ENCODE data around the gene DENND2A. TPM values are rescaled to one million over a fixed set of nuclear protein-coding genes. Genes with fewer than 3 reads are reported as not detected.

Gene DENND2A
- total and polyA plus RNA-seq, 2 of the 4 experiments (the other 2 are of a cell fraction): 7.5 to 10.3 TPM

DNA sequence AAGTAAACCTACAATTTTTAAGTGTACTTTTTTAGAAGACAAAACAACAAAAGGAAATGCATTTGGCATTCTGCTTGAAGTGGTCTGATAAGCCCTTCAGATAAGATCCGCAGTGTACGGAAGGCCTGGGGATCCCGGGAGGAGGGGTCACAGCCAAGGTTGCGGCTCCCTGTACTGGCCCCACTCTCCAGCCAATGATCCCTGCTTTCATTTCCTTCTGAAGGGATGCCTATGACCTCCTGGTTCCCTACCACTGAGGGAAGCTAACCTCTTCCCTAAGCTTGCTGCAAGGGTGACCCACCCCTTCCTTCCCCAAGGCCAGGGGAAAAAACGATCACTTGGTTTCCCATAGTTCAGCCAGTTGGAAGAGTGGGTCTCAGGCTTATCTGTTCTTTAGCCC is 5.3 kb downstream of the DENND2A start:
- H3K4me3 ChIP-seq (ENCODE audit: insufficient read depth, low read depth, low read length): no peak overlapping the region
- DNase-seq (no peak), ATAC-seq (ENCODE audit: low read depth) (no peak)
- dilution Hi-C loops (cut with HindIII; ENCODE audit: low sequenced_read_pairs, unreplicated experiment): no loop called here
- H3K9me3 ChIP-seq (ENCODE audit: control insufficient read depth, insufficient read depth, low read length): no peaks in the 10 kb centered on the region
- TF ChIP-seq, protein P1, sequence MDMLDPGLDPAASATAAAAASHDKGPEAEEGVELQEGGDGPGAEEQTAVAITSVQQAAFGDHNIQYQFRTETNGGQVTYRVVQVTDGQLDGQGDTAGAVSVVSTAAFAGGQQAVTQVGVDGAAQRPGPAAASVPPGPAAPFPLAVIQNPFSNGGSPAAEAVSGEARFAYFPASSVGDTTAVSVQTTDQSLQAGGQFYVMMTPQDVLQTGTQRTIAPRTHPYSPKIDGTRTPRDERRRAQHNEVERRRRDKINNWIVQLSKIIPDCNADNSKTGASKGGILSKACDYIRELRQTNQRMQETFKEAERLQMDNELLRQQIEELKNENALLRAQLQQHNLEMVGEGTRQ (IDR thresholded peaks at IDR 0.05; ENCODE audit: low read depth, low read length): no peak
- TF ChIP-seq, protein P2, sequence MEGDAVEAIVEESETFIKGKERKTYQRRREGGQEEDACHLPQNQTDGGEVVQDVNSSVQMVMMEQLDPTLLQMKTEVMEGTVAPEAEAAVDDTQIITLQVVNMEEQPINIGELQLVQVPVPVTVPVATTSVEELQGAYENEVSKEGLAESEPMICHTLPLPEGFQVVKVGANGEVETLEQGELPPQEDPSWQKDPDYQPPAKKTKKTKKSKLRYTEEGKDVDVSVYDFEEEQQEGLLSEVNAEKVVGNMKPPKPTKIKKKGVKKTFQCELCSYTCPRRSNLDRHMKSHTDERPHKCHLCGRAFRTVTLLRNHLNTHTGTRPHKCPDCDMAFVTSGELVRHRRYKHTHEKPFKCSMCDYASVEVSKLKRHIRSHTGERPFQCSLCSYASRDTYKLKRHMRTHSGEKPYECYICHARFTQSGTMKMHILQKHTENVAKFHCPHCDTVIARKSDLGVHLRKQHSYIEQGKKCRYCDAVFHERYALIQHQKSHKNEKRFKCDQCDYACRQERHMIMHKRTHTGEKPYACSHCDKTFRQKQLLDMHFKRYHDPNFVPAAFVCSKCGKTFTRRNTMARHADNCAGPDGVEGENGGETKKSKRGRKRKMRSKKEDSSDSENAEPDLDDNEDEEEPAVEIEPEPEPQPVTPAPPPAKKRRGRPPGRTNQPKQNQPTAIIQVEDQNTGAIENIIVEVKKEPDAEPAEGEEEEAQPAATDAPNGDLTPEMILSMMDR (conservative IDR thresholded peaks at IDR 0.05; ENCODE audit: low read depth, low read length): no peak
- no peak for TF ChIP-seq ELK1 (IDR thresholded peaks at IDR 0.05; ENCODE audit: borderline replicate concordance, low read depth, low read length)
- no peak for TF ChIP-seq RFX5 (IDR thresholded peaks at IDR 0.05; ENCODE audit: low read depth, low read length)
- TF ChIP-seq SMC3 (IDR thresholded peaks at IDR 0.05; ENCODE audit: low read depth, low read length): no peak
- no peak for TF ChIP-seq CEBPB (IDR thresholded peaks at IDR 0.05; ENCODE audit: low read depth, low read length)
- TF ChIP-seq NFE2L2 (IDR thresholded peaks at IDR 0.05; ENCODE audit: low read depth, low read length): no peak
- no peak for TF ChIP-seq FOS (IDR thresholded peaks at IDR 0.05; ENCODE audit: low read depth, low read length)
- no peak for TF ChIP-seq MAFK (IDR thresholded peaks at IDR 0.05; ENCODE audit: low read depth, low read length)
- no peak for TF ChIP-seq RCOR1 (IDR thresholded peaks at IDR 0.05; ENCODE audit: insufficient replicate concordance, low read length)
- TF ChIP-seq MXI1 (IDR thresholded peaks at IDR 0.05; ENCODE audit: borderline replicate concordance, low read depth, low read length): no peak
- TF ChIP-seq RAD21 (IDR thresholded peaks at IDR 0.05; ENCODE audit: low read length): no peak
- TF ChIP-seq POLR2A (IDR thresholded peaks at IDR 0.05; ENCODE audit: low read depth, low read length): no peak
- TF ChIP-seq CHD1 (IDR thresholded peaks at IDR 0.05; ENCODE audit: low read depth, low read length): no peak
- no peak for TF ChIP-seq BHLHE40 (IDR thresholded peaks at IDR 0.05; ENCODE audit: low read depth, low read length)
- TF ChIP-seq MAZ (IDR thresholded peaks at IDR 0.05; ENCODE audit: borderline replicate concordance, low read depth, low read length): no peak
- peak overlapping the region; percentile 58; the same call in 1 of the 2 replicates for H4K5ac ChIP-seq (ENCODE audit: low read depth, low read length)
- H4K8ac ChIP-seq (ENCODE audit: low read depth in 2 of 2, low read length in 2 of 2): peak overlapping the region in 1 of 2 experiments; percentile 15; a peak in 1 of 4 replicates
- H2AFZ ChIP-seq (replicated peaks; ENCODE audit: low read length, poor library complexity): no peak overlapping the region
- peaks cover 34% of the 10 kb centered on the region; the same call in 1 of the 2 replicates for H4K20me1 ChIP-seq (ENCODE audit: insufficient read depth, low read length)
- no peak overlapping the region for H3K9ac ChIP-seq (ENCODE audit: low read depth, low read length)
- no peak overlapping the region for H4K91ac ChIP-seq (ENCODE audit: insufficient read depth, low read depth, low read length)
- no CpG with 5 or more reads among the region's 5 CpGs for WGBS, 2 experiments (ENCODE audit: extremely low coverage in 2 of 2, insufficient read length in 1 of 2)
- H2BK15ac ChIP-seq (ENCODE audit: low read depth, low read length): 0 out of 3 replicates have a peak overlapping the region, but pooled peaks have one; percentile 27
- 0 out of 2 replicates have a peak overlapping the region, but pooled peaks have one; percentile 38 for H3K18ac ChIP-seq (ENCODE audit: low read depth, low read length)
- H2BK20ac ChIP-seq (ENCODE audit: low read depth, low read length): no peak overlapping the region
- H3K79me1 ChIP-seq (ENCODE audit: low read depth in 1 of 2, low read length in 2 of 2): peaks cover 18 to 70% of the 10 kb centered on the region in 2 experiments
- H3K9me1 ChIP-seq (ENCODE audit: insufficient read depth, low read length): peaks cover 23% of the 10 kb centered on the region; the same call in 1 of the 2 replicates
- no peak overlapping the region for H3K27ac ChIP-seq (ENCODE audit: insufficient read depth, low read length)
- peak overlapping the region; percentile 25 for H2AK9ac ChIP-seq (replicated peaks; ENCODE audit: low read depth, low read length, poor library complexity)
- H3K56ac ChIP-seq (ENCODE audit: extremely low read depth, insufficient read depth, low read length): no peak overlapping the region
- no peak overlapping the region for H2BK120ac ChIP-seq (ENCODE audit: low read depth, low read length)
- BruUV-seq (replicated peaks): no TSS peak
- intact Hi-C loops (cut with micrococcal nuclease): no loop called here
- H3K14ac ChIP-seq (replicated peaks; ENCODE audit: low read depth, low read length): 0 out of 2 replicates have a peak overlapping the region, but pooled peaks have one; percentile 14
- CTCF ChIA-PET: interaction anchor here (0.8 kb wide), 1 partner anchor 118 kb away, joined by 10 read pairs; no protein-coding TSS in a partner anchor
- in situ Hi-C loops (cut with MboI; ENCODE audit: low sequenced_read_pairs): no loop called here
- no peak overlapping the region; the same call in 1 of the 2 replicates for H3K4ac ChIP-seq (ENCODE audit: low read depth, low read length)
- H3K4me1 ChIP-seq (ENCODE audit: control insufficient read depth, insufficient read depth, low read length): peaks cover 18% of the 10 kb centered on the region
- H3K4me2 ChIP-seq (ENCODE audit: low read depth, low read length): no peak overlapping the region
- no peaks in the 10 kb centered on the region for H3K27me3 ChIP-seq (ENCODE audit: control insufficient read depth, insufficient read depth, low read length)
- no peak overlapping the region for H2BK5ac ChIP-seq (ENCODE audit: low read depth, low read length, poor library complexity, severe bottlenecking)
- 0 out of 2 replicates have a peak overlapping the region, but pooled peaks have one; percentile 45 for H3K23ac ChIP-seq (ENCODE audit: low read depth, low read length)
- no peak overlapping the region; the same call in none of the 2 replicates for H2AK5ac ChIP-seq (ENCODE audit: low read depth, low read length)
- POLR2A ChIA-PET (ENCODE audit: unreplicated experiment): no interaction called here
- H3K36me3 ChIP-seq (ENCODE audit: control insufficient read depth, insufficient read depth, low read length): peaks cover 4% of the 10 kb centered on the region; the same call in 1 of the 2 replicates

Measured in IMR-90 (cell line).